NCI-H526 (cell line): Measurements from ENCODE around the gene ATL2.
"Not testable (repeated sequence)": the region's sequence is repeated elsewhere in the genome, so short reads cannot be mapped to it uniquely, and the experiment has no call there.

ENCODE experiments used
- DNase-seq, 2 experiments: peaks; one replicate each; lab custom pipeline; 2025; lab: John Stamatoyannopoulos, UW

ATL2 gene

DNA sequence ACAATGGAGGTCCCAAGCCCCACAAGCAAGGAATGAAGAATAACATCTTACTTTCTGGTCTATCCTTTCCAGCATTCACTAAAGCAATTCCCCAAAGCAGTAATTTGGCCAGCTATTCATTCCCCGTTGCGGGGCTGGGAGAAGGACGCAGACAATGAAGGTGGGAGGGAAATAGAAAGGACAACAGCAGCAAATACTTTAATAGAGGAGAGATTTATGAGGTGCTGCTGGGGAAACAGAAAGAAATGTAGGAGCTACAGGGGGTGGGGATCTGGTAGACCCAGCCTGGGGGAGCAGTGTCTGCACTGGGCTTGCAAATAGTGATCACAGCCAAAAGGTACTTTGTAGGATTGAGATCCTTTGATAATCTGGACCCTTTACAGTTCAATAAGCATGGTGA is 13.9 kb upstream of the ATL2 start:
- DNase-seq, result no peak

DNA sequence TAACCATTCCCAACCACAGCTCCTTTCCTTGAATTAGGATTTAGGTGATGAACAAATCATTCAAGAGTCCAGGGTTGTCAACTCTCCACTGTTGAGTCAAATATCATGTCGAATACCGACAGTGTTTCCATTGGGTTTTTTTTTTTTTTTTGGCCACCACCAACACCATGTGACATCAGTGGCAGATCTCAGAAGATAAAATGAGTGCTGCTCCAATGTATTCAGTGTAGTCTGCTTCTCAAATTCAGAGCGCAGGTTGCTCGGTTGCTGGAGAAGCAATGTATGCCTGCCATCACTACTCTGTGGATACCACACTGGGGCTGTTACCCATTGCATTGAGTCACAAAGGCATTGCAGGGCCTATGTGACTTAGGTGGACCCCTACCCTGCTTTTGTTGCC is 10.8 kb upstream of the ATL2 start:
- no peak for DNase-seq

DNA sequence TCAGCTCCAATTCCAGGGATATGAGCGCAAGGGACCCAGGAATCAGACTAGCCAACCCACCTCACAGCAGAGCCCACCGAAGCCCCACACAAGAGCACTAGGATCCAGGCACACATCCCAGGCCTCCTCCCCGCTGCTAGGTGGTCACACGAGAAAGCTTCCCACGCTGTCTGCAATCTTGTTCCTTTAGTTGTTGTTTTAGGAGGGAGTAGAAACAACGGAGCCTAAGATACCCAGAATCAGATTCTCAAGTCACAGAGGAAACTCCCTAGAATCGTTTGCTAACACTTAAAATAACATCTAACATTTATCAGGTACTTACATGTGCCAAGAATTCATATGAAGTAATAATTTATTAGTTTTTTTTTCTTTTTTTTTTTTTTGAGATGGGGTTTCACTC is 9.7 kb upstream of the ATL2 start:
- no peak for DNase-seq

DNA sequence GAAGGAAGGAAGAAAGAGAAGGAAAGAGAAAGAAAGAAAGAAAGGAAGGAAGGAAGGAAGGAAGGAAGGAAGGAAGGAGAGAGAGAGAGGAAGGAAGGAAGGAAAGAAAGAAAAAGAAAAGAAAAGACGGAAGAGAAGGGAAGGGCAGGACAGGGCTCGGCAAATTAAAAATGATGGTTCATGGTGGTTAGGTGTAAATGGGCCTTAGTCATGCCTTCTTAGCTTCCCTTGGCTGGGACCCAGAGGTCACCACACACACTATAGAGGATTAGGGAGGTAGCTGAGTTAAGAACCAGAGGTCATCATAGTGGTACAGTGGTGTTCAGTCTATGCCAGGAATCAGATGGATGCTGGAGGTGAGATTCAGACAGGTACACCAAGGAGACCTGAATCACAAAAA is 9.3 kb upstream of the ATL2 start:
- DNase-seq, result no peak

DNA sequence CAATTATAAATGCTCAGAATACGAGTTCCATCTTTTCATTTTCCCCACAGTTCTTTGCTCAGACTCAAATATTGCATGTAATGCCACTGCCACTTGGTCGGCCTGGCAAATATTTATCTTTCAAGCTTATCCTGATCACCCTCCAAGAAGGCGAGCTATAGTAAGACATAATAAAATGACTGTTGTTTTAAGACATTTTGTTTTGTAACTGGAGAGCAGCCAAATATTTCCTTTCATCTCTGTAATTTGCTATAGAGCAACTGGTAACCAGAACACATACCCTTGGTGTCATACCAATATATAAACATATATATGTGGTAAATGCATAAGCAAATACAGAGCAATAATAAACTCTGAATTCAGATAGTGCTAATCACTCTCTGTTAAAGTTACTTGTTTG is 7.3 kb upstream of the ATL2 start:
- no peak for DNase-seq

DNA sequence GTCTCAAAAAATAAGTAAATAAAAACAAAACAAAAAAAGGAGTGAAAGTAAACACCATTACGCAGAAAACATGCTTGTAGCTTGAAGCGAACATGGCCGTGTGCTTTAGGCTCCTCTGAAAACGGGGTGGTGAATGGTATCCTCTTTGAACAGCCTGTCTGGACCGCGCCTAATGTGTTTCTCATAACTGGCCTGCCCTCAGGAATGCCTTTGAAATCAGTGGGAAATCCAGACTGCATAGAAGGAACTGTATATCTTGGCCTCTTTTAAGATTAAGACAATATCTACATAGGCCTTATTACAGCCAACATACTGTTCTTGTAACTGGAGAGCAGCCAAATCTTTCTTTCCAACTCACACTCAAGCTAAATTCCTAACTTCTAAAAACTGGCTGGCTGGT is 6.7 kb upstream of the ATL2 start:
- not testable (repeated sequence) for DNase-seq

DNA sequence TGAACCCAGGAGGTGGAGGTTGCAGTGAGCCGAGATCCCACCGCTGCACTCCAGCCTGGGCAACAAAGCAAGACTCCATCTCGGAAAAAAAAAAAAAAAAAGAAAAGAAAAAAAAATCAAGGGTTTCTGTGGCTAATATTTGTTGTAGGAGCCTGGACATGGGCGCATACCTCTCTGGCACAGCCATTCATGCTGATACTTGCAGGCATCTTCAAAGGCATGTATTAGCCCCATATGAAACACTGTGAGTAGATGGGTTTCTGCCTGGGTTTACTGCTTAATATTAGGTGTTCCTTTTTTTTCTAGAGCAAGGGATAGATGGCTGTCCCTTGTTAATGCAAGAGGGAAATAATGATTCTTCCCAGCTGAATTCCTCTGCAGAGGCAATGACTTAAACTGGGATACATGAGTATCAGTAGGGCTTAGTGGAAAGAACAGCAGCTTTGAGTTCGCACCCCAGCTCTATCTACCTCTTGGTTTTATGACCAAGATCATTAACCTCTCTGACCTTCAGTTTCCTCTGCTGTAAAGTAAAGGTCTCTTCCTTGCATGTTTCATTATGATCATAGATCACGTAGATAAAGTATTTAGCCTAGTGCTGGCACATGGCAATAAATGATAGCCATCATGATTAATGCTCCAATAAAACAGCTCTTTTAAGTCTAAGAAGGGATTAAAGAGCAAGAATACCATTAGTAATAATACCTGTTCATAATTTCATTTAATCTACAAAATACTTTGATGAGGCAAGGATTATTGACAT is 4.5 kb upstream of the ATL2 start:
- no peak for DNase-seq

DNA sequence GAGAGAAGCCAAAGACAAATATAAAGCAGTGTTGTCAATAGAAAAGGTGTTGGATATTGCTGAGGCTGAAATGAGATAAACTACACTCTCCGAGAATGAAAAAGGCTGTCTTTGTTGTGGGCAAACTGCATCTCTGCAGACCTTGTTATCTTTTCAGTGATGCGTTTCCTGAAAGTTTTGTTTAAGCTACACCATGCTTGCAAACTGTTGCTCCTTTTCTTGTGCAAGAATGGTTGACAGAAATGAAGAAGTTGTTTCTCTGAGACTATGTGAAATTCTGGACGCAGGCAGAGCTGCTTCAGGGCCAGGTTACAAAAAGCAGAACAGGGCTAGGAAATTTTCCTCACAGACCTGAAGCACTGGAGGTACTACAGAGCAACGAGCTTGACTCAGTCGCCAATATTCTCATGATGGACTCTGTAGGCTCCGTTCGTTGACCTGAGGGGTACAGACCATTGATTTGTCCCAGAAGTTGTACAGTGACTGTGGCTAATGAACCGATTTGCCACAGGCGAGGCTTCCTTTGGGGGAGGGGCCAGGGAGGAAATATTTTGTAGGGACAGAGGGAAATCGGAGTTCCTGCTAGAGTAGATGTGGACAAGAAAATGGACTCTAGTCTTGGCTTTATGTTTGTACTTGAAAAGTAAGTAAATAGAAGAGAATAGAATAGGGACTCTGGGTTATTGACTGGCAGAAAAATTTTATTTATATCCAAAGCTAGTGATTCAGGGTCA is 3.5 kb upstream of the ATL2 start:
- DNase-seq, result no peak

DNA sequence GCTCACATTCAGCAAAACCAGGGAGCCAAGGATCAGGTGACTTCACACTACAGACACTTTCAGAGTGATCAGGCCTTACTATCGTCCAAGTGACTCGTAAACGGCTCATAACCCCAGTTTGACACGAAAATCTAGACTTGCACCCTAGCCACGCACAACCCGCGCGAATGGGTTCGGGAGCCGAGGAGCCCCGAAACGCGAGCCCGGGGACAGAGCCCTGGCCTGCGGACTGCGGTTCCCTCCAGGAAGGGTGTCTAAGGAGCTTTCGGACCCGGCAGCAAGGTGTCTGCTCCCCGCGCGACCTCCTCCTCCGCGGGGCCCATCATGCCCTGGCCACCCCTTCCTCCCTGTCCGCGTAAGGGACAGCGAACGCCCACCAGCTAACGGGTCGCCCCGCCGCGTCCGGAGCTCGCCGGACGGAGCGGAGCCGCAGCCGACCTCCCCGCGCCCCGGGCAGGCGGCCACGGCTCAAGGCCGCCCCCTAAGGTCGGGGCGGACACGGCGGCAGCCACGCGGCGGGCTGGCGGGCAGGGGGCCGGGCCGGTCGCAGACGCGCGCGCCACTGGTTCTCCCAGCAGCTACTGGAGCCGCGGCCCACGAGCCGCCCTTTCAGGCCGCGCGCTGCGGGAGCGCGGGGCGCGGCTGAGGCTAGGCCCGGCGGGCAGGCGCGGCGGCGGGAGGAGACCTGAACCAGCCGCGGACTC is 575 bp downstream of the ATL2 start:
- peak; percentile 66 to 85 for DNase-seq

DNA sequence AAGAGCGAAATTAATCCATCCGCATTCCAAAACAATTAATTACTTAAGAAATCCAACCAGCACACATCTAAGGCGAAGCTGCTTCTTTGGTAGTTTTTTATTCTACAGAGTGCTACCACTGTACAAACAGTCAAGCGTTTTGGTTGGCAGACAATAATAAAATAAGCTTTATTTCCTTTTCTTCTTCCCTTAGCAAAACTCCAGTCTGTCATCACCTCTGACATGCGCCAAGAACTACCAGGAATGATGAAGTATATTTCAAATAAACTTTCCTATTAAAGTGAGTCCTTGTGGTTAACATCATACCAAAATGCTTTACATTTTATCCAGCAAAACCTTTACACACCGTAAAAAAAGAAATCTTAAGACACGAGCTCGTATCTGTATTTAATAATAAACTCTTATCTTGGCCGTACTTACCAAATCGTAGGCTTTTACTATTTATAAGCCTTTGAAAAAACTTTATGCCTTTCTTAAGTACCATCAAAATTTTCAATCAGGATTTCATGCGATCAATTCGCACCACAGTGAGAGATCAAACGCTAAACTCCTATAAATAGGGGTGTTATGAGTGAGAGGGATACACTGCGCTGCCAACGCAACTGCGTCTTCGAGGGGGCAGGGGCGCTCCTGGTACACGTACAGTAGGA is 1.3 kb downstream of the ATL2 start:
- DNase-seq, result no peak

DNA sequence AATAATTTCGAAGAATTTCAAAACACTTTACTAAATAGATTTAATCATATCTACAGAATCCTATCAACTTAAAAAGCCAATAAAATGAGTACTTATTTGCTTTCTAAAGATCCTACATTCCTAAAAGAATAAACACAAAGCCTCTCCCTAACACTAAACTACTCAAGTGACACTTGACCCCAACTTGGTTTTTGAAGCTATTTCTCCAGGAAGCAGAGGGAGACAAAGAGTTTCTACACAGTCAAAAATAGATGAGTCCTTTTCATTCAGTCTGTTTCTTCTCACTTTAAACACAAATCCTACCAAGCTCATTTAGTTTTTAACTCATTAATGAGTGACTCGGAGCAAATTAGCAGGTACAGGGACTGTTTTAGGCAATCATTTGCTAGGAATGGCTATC is 2.1 kb downstream of the ATL2 start:
- DNase-seq, result no peak

DNA sequence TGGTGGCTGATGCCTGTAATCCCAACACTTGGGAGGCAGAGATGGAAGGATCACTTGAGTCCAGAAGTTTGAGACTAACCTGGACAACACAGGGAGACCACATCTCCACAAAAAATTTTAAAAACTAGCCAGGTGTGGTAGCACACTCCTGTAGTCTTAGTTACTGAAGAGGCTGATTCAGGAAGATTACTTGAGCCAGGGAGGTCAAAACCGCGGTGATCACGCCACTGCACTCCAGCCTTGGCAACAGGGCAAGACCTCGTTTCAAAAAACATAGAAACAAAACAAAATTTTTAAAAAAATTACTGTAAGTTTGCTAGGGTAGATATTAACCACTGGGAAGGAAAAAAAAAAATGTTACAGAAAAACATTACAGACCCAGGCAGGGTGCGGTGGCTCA is 5.8 kb downstream of the ATL2 start:
- no peak for DNase-seq

DNA sequence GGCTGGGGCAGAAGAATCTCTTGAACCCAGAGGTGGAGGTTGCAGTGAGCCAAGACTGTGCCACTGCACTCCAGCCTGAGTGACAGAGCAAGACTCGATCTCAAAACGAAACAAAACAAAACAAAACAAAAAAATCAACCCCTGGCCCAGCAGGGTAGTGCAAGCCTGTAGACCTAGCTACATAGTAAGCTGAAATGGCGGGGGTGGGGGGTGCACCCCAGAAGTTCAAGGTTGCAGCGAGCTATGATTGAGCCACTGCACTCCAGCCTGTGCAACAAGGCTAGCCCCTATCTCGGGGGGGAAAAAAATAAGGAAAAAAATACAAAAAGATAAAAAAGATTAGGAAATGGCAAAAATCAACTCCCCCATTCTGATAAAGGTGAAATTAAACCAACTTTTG is 6.4 kb downstream of the ATL2 start:
- no peak for DNase-seq

DNA sequence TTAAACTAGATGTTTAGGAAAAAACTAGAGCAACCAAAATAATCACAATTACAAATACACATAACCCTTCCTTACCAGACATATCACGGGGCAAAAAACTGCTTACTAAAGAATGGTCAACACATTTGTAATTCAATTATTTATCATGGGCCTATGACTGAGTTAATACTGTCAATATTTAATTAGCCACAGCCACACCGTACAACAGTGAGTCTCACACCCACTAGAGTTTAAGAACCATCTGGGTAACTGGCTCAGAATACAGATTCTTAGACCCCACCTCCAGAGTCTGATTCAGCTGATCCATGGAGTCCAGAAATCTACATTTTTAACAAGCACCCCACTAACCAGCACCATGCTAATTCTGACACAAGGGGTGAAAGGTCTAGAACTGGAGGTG is 14.8 kb downstream of the ATL2 start:
- no peak for DNase-seq

DNA sequence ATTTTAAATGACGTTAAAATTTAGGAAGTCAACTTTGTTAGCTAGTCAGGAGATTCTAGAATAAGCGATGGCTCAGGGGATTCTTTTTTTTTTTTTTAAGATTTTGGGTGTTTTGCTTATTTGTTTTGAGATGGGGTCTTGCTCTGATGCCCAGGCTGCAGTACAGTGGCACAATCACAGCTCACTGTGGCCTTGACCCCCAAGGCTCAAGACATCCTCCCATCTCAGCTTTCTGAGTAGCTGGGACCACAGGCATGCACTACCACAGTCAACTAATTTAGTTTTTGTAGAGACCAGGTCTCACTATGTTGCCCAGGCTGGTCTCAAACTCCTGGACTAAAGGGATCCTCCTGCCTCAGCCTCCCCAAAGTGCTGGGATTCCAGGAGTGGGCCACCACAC is 16.9 kb downstream of the ATL2 start:
- no peak for DNase-seq

DNA sequence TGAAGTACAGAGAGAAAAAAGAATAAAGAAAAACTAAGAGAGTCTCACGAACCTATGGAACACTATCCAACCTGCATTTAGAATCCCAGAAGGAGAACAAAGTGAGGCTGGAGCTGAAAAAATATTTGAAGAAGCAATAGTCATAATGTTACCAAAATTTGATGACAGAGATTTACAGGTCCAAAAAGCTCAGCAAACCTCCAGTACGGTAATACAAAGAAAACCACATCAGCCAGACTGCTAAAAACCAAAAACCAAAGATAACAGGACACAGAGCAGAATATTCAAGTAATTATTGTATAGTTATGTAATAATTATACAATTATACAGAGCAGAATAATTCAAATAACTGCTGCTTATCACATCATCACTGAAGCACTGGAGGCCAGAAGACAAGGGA is 23.7 kb downstream of the ATL2 start:
- no peak for DNase-seq

DNA sequence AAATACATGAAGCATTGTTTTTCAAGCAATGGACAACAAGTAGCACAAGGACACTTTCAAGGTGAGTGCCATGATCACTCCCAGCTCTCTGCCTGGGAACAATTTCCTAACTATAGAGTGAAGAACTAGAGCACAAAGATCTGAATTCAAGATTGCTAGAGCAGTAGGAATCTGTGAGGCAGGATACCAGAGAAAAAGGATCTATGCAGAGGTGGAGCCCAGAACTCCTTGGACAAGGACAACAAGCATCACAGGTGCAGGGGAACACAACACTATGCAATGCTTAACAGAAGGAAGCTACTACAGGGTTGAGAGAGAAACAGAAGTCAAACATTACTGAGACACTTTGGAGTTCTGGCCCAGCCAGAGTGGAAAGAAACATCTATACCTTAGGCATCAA is 24.7 kb downstream of the ATL2 start:
- DNase-seq, result no peak

DNA sequence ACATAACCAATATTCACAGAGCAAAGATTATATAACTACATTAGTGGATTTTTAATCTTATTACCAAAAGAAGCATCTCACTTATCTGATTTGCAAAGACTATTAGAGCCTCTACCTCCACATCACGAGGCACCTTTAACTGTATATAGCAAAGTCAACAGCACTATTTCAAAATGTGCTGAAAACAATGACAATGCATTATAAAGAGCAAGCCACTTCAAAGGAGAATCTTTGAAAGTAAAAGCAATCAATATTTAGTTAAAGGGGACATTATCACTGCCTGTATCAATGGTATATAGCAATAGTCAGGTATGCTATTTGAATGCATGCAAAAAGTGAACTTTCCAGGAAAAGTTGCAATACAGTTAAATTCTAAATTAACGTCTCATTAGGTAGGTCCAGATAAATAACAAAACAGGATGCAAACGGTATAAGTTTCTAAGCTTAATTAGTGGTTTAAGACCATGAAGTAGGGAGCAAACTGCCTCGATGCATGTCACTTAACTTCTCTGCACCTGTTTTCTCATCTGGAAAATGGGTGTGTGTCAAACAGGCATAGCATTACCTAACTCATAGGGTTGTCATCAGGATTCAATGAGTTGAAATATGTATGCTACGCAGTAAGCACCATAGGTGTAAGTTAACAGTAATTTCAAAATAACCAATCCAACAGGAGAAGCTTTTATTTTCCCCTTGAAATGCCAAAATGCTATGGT is 31.6 kb downstream of the ATL2 start:
- no peak for DNase-seq

DNA sequence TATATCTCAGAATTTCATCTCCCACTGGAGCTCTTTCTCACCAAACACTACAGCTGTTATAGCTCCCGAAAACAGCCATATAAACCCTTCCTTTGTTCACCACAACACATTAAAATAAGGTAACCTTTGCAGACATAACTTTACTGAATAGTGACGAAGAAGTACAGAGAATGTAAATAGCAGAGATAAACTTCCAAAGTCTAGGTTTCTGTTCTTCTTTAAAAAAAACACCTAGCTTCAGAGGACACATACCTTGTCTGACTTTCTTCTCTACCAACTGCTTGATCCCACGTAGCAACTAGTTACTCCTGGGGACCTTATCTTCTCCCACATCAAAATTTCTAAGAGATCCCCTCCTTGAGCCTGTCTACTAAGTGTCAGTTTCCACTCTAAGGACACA is 32.3 kb downstream of the ATL2 start:
- DNase-seq, result no peak

DNA sequence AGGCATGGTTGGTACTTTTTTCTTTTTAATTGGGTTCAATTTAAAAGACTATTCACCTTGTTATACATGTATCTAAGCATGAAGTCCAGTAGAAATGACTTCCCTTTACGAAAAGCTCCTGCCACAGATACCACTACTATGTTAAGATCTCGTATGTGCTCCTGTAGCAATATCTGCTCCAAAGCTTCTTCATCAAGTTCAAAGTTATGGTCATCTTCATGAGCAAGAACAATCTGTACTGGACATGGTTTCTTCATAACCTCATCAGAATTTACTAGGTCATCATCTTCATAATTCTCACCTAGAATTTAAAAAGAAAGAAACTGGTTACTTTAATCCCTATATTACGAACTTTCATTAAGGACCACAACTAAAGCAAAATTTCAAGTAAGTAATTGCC is 33.9 kb downstream of the ATL2 start:
- DNase-seq, result no peak

DNA sequence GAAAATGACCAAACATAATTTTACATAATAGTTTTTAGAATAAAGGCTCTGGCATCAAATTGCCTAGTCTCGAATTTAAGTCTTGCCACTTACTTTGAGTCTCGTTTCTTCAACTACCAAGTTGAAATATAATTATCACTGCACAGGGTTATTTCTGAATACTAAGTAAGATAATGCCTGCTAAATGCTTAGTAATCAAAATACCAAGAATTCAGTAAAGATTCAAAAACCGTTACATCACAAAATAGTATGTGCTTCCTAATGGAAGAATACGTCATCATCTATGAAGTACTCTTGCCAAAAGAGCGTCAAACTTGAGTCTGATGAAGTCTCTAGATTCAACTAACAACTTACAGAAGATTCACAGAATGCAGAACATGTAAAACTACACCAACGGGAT is 40.5 kb downstream of the ATL2 start:
- no peak for DNase-seq

DNA sequence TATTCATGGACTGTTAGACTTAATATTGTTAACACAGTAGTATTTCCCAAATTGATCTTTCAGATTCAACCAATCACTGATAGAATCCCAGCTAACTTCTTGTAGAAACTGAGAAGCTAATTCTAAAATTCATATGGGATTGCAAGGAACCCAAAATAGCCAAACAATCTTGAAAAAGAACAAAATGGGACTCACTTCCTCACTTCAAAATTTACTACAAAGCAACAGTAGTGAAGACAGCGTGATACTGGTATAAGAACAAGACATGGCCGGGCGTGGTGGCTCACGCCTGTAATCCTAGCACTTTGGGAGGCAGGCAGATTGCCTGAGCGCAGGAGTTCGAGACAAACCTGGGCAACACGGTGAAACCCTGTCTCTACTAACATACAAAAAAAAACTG is 46.3 kb downstream of the ATL2 start:
- no peak for DNase-seq
